SW480 (cell line): ENCODE measurements around the gene GDPD3.
"Not testable (repeated sequence)": the region's sequence is repeated elsewhere in the genome, so short reads cannot be mapped to it uniquely, and the experiment has no call there.

Experiments used
- DNase-seq: peaks from one replicate; pipeline ENCODE4 v3.0.0-alpha.2; 2016; ENCODE audit warnings: low spot score

The GDPD3 gene

GRCh38 chr16:30124985-30125379 lies 11.6 kb upstream of the GDPD3 start:
- no peak for DNase-seq

GRCh38 chr16:30122604-30123160 lies 9.3 kb upstream of the GDPD3 start:
- DNase-seq: no peak

GRCh38 chr16:30121741-30122571 lies 8.6 kb upstream of the GDPD3 start:
- no peak for DNase-seq

- DNase-seq: no peak
Observed at GRCh38 chr16:30120340-30121105, 7.2 kb upstream of the GDPD3 start.

- no peak for DNase-seq
Observed at GRCh38 chr16:30119428-30119827, 6.1 kb upstream of the GDPD3 start.

GRCh38 chr16:30117768-30118167 lies 4.4 kb upstream of the GDPD3 start:
- no peak for DNase-seq

GRCh38 chr16:30116291-30117207 lies 3.2 kb upstream of the GDPD3 start:
- DNase-seq: no peak

GRCh38 chr16:30115238-30115637 lies 1.9 kb upstream of the GDPD3 start:
- DNase-seq: peak; percentile 78

- not testable (repeated sequence) for DNase-seq
Observed at GRCh38 chr16:30114833-30115232, 1.5 kb upstream of the GDPD3 start.

- no peak for DNase-seq
Observed at GRCh38 chr16:30114411-30114810, 1.1 kb upstream of the GDPD3 start.

GRCh38 chr16:30113711-30114333 lies 485 bp upstream of the GDPD3 start:
- DNase-seq: no peak

GRCh38 chr16:30112197-30113030 lies 923 bp downstream of the GDPD3 start:
- no peak for DNase-seq

- DNase-seq: no peak
Observed at GRCh38 chr16:30110661-30111060, 2.7 kb downstream of the GDPD3 start.

- peak; percentile 65 for DNase-seq
Observed at GRCh38 chr16:30108059-30108850, 5.1 kb downstream of the GDPD3 start.

- no peak for DNase-seq
Observed at GRCh38 chr16:30104492-30104891, 8.8 kb downstream of the GDPD3 start.

- no peak for DNase-seq
Observed at GRCh38 chr16:30104090-30104489, 9.2 kb downstream of the GDPD3 start.

GRCh38 chr16:30096862-30097563 lies 16.3 kb downstream of the GDPD3 start:
- no peak for DNase-seq

GRCh38 chr16:30096105-30096861 lies 17.1 kb downstream of the GDPD3 start, which contains the start of gene YPEL3:
Gene YPEL3, minus strand, starts transcription at chr16:30096213. Its CDS starts 731 bp downstream, at chr16:30095482.
- DNase-seq: peak; percentile 85
